ENCODE results near the gene PABPC3. TPM values are rescaled to one million over a fixed set of nuclear protein-coding genes. Genes with fewer than 3 reads are reported as not detected.

PABPC3 gene
- polyA plus RNA-seq, 1 of the 3 experiments (the other 2 are of a cell fraction) = 0.02 TPM

DNA sequence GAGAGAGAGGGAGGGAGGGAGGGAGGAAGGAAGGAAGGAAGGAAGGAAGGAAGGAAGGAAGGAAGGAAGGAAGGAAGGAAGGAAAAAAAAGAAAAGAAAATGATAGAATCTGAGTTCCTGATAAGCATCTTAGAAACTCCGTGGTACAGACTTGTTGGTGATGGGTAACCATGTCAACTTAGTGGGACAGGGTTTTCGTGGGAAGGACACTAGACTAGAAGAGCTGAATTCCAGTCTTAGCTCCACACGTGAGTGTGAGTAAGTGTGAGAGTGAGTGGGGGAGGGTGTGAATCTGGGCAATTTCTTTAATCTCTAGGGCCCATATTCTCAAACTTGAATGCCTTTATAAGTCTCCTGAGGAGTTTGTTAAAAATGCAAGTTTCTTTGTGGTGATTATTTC, 35.0 kb downstream of the PABPC3 start:
- WGBS (ENCODE audit: low lambda C conversion rate) = 0% methylated on average over 3 of the region's 3 CpGs
- ChIA-PET POLR2A (no interaction called here), CTCF (interaction anchor here (1.1 to 1.8 kb wide), 2 partner anchors 16 to 289 kb away, joined by 3 to 5 read pairs; no protein-coding TSS in a partner anchor)
- Histone ChIP-seq H3K9me3 (no peaks in the 10 kb centered on the region), H4K20me1 (ENCODE audit: insufficient read depth) (no peaks in the 10 kb centered on the region), H3K9ac (no peak overlapping the region), H2AFZ (ENCODE audit: low read depth) (no peak overlapping the region), H3K4me3 (ENCODE audit: low read depth in 2 of 2, low read length in 1 of 2) (no peak overlapping the region), H3K4me2 (no peak overlapping the region), H3K36me3 (replicated peaks in 1 of 2; ENCODE audit: control insufficient read depth in 1 of 2, insufficient read depth in 2 of 2, low read length in 1 of 2) (no peaks in the 10 kb centered on the region), H3K27me3 (ENCODE audit: insufficient read depth) (no peaks in the 10 kb centered on the region), H3K4me1 (ENCODE audit: control insufficient read depth in 1 of 2, insufficient read depth in 2 of 2, low read depth in 1 of 2, low read length in 1 of 2) (no peaks in the 10 kb centered on the region), H3K79me2 (ENCODE audit: insufficient read depth) (no peaks in the 10 kb centered on the region), H3K9me2 (no peaks in the 10 kb centered on the region), H3F3A (replicated peaks; ENCODE audit: insufficient read depth) (no peaks in the 10 kb centered on the region), H3K27ac (ENCODE audit: low read depth in 2 of 2, low read length in 1 of 2) (no peak overlapping the region)
- DNase-seq = no peak
- no peak for TF ChIP-seq NFIC (IDR thresholded peaks at IDR 0.05; ENCODE audit: borderline replicate concordance)
- TF ChIP-seq RAD21 (IDR thresholded peaks at IDR 0.05; ENCODE audit: low read length) = no peak
- TF ChIP-seq FOSL2 (IDR thresholded peaks at IDR 0.05; ENCODE audit: borderline replicate concordance, low read depth) = no peak
- TF ChIP-seq FOXM1 (IDR thresholded peaks at IDR 0.05; ENCODE audit: low read depth) = no peak
- TF ChIP-seq ELF1 (IDR thresholded peaks at IDR 0.05) = no peak
- TF ChIP-seq, protein P1, sequence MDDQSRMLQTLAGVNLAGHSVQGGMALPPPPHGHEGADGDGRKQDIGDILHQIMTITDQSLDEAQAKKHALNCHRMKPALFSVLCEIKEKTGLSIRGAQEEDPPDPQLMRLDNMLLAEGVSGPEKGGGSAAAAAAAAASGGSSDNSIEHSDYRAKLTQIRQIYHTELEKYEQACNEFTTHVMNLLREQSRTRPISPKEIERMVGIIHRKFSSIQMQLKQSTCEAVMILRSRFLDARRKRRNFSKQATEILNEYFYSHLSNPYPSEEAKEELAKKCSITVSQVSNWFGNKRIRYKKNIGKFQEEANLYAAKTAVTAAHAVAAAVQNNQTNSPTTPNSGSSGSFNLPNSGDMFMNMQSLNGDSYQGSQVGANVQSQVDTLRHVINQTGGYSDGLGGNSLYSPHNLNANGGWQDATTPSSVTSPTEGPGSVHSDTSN (IDR thresholded peaks at IDR 0.05) = no peak
- TF ChIP-seq YY1 (IDR thresholded peaks at IDR 0.05; ENCODE audit: low read depth) = no peak
- no peak for TF ChIP-seq EZH2phosphoT487 (IDR thresholded peaks at IDR 0.05; ENCODE audit: borderline replicate concordance, low read depth)
- no peak for TF ChIP-seq FOXJ3 (CRISPR knock-in tag; IDR thresholded peaks at IDR 0.05)
- TF ChIP-seq, protein P2, sequence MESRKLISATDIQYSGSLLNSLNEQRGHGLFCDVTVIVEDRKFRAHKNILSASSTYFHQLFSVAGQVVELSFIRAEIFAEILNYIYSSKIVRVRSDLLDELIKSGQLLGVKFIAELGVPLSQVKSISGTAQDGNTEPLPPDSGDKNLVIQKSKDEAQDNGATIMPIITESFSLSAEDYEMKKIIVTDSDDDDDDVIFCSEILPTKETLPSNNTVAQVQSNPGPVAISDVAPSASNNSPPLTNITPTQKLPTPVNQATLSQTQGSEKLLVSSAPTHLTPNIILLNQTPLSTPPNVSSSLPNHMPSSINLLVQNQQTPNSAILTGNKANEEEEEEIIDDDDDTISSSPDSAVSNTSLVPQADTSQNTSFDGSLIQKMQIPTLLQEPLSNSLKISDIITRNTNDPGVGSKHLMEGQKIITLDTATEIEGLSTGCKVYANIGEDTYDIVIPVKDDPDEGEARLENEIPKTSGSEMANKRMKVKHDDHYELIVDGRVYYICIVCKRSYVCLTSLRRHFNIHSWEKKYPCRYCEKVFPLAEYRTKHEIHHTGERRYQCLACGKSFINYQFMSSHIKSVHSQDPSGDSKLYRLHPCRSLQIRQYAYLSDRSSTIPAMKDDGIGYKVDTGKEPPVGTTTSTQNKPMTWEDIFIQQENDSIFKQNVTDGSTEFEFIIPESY (IDR thresholded peaks at IDR 0.05; ENCODE audit: borderline replicate concordance, low read depth) = no peak
- TF ChIP-seq RFX5 (IDR thresholded peaks at IDR 0.05; ENCODE audit: low read length) = no peak
- no peak for TF ChIP-seq CHD2 (IDR thresholded peaks at IDR 0.05; ENCODE audit: low read length, partially characterized antibody)
- TF ChIP-seq NRF1 (IDR thresholded peaks at IDR 0.05; ENCODE audit: low read depth, low read length) = no peak
- TF ChIP-seq JUND (IDR thresholded peaks at IDR 0.05) = no peak

DNA sequence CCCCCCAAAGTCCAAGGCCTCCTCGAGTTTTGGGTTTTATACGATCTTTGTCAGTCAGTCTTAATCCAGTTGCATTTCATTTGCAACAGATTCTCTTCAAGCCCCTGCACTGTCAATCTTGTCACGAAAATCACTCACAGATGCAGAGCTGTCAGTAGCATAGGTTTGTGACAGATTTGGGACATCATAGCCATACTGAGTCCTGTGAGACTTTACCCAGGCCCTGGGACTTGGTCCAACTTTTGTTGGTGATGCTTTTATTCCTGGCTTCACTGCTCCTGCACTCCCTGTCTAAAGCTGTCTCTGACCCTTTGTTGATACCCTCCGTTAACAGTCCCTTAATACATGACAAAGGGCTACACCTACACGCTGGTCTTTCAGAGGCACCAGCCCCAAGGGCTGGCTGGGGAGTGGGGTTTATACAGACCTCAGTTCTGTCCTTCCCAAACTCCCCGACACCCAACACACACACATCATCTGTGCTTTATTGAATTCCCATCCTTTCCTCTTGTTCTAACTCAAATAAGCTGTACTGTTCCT, 36.0 kb downstream of the PABPC3 start:
- 2% methylated on average over 6 of the region's 6 CpGs for WGBS (ENCODE audit: low lambda C conversion rate)
- no peak for DNase-seq
- Histone ChIP-seq H2AFZ (ENCODE audit: low read depth) (no peak overlapping the region), H3K27ac (ENCODE audit: low read depth in 2 of 2, low read length in 1 of 2) (no peak overlapping the region), H3F3A (replicated peaks; ENCODE audit: insufficient read depth) (no peaks in the 10 kb centered on the region), H3K27me3 (ENCODE audit: insufficient read depth) (no peaks in the 10 kb centered on the region), H3K9ac (no peak overlapping the region), H4K20me1 (ENCODE audit: insufficient read depth) (no peaks in the 10 kb centered on the region), H3K9me3 (no peaks in the 10 kb centered on the region), H3K4me2 (no peak overlapping the region), H3K4me1 (ENCODE audit: control insufficient read depth in 1 of 2, insufficient read depth in 2 of 2, low read depth in 1 of 2, low read length in 1 of 2) (no peaks in the 10 kb centered on the region), H3K4me3 (ENCODE audit: low read depth in 2 of 2, low read length in 1 of 2) (no peak overlapping the region), H3K9me2 (no peaks in the 10 kb centered on the region), H3K36me3 (replicated peaks in 1 of 2; ENCODE audit: control insufficient read depth in 1 of 2, insufficient read depth in 2 of 2, low read length in 1 of 2) (no peaks in the 10 kb centered on the region), H3K79me2 (ENCODE audit: insufficient read depth) (no peaks in the 10 kb centered on the region)
- CTCF ChIA-PET = interaction anchor here (1.1 to 1.8 kb wide), 2 partner anchors 17 to 288 kb away, joined by 3 to 5 read pairs; no protein-coding TSS in a partner anchor
- TF ChIP-seq CHD2 (IDR thresholded peaks at IDR 0.05; ENCODE audit: low read length, partially characterized antibody) (no peak), SIN3A (IDR thresholded peaks at IDR 0.05; ENCODE audit: borderline replicate concordance, low read depth, low read length) (no peak), GABPA (IDR thresholded peaks at IDR 0.05; ENCODE audit: low read depth) (no peak), TCF12 (IDR thresholded peaks at IDR 0.05) (no peak), RAD21 (IDR thresholded peaks at IDR 0.05; ENCODE audit: low read length) (no peak), FOSL2 (IDR thresholded peaks at IDR 0.05; ENCODE audit: borderline replicate concordance, low read depth) (no peak), POLR2AphosphoS5 (IDR thresholded peaks at IDR 0.05; ENCODE audit: low read depth, low read length) (no peak), ELF1 (IDR thresholded peaks at IDR 0.05) (no peak), EP300 (IDR thresholded peaks at IDR 0.05; ENCODE audit: borderline replicate concordance in 1 of 2, low read depth in 1 of 2, low read length in 1 of 2) (no peak), MEF2A (IDR thresholded peaks at IDR 0.05; ENCODE audit: borderline replicate concordance, low read depth) (no peak), NFIC (IDR thresholded peaks at IDR 0.05; ENCODE audit: borderline replicate concordance) (no peak)
- POLR2A ChIA-PET = no interaction called here
